Smooth muscle cell (in vitro differentiated cells): ENCODE results near the gene PPIL6. TPM values are rescaled to one million over a fixed set of nuclear protein-coding genes. Genes with fewer than 3 reads are reported as not detected.

Source experiments
- DNase-seq: peaks from one replicate; lab custom pipeline; 2025; ENCODE audit not compliant: unreplicated experiment; lab: John Stamatoyannopoulos, UW
- H2AFZ ChIP-seq: fragments of 200-600 bp; sonication (generic); 2 replicates; pipeline ENCODE4 v1.6.0; 2016; ENCODE audit warnings: antibody characterized with exemption, low read depth, mild to moderate bottlenecking
- H3F3A ChIP-seq: fragments of 200-600 bp; sonication (generic); 2 replicates; pipeline ENCODE4 v1.6.0; 2017; ENCODE audit warnings: antibody characterized with exemption, low read depth
- H3K27ac ChIP-seq: fragments of 200-600 bp; sonication (generic); 2 replicates; pipeline ENCODE4 v1.5.1; 2016; ENCODE audit warnings: low read depth, mild to moderate bottlenecking
- H3K27me3 ChIP-seq: fragments of 200-600 bp; sonication (generic); 2 replicates; pipeline ENCODE4 v1.6.1; 2016; ENCODE audit warnings: low read depth, mild to moderate bottlenecking
- H3K36me3 ChIP-seq: fragments of 200-600 bp; sonication (generic); 2 replicates; pipeline ENCODE4 v1.5.1; 2016; ENCODE audit warnings: low read depth
- H3K4me1 ChIP-seq: fragments of 200-600 bp; sonication (generic); 2 replicates; pipeline ENCODE4 v1.5.1; 2016; ENCODE audit warnings: low read depth
- H3K4me2 ChIP-seq: fragments of 200-600 bp; sonication (generic); 2 replicates; pipeline ENCODE4 v1.6.0; 2016; ENCODE audit warnings: mild to moderate bottlenecking
- H3K4me3 ChIP-seq: fragments of 200-600 bp; sonication (generic); 2 replicates; pipeline ENCODE4 v1.5.1; 2016; ENCODE audit warnings: mild to moderate bottlenecking
- H3K79me2 ChIP-seq: fragments of 200-600 bp; sonication (generic); 2 replicates; pipeline ENCODE4 v1.6.0; 2016; ENCODE audit warnings: low read depth, mild to moderate bottlenecking
- H3K9ac ChIP-seq: fragments of 200-600 bp; sonication (generic); 2 replicates; pipeline ENCODE4 v1.6.0; 2016; ENCODE audit warnings: low read depth
- H3K9me3 ChIP-seq: fragments of 200-600 bp; sonication (generic); replicated peaks from 2 replicates; pipeline ENCODE4 v1.5.1; 2016; ENCODE audit warnings: low read depth
- H4K20me1 ChIP-seq: fragments of 200-600 bp; sonication (generic); 2 replicates; pipeline ENCODE4 v1.6.0; 2016; ENCODE audit warnings: low read depth
- WGBS: methylation state at CpG from one replicate; pipeline ENCODE4 v1.1.7; 2016; ENCODE audit warnings: low lambda C conversion rate; 5-methylcytosine and 5-hydroxymethylcytosine counted together
- polyA plus RNA-seq: library from polyadenylated mRNA; unstranded; fragments of >200 nt; fragmentation: Nextera tagmentation; extraction: Ambion mirVana; gene quantifications from 2 replicates; pipeline ENCODE4 v1.2.1, GENCODE V29; 2016
- total RNA-seq: library from RNA; depleted of rRNA; stranded (reverse); fragments of >200 nt; gene quantifications from 2 replicates; pipeline ENCODE4 v1.2.3, GENCODE V29; 2014
- TF ChIP-seq, protein P1 (sequence below): fragments of 200-600 bp; sonication (generic); IDR thresholded peaks from 2 replicates; pipeline ENCODE4 v1.5.1; 2017; ENCODE audit warnings: borderline replicate concordance, mild to moderate bottlenecking, antibody characterized with exemption; ENCODE audit not compliant: insufficient read depth, poor library complexity, severe bottlenecking

The PPIL6 gene
- total and polyA plus RNA-seq, 2 experiments from 2014 or later, result 1.3 to 1.7 TPM

- H3K9me3 ChIP-seq, result no peaks in the 10 kb centered on the region
- no peaks in the 10 kb centered on the region for H4K20me1 ChIP-seq
- H3K9ac ChIP-seq, result no peak overlapping the region
- H3K79me2 ChIP-seq, result no peaks in the 10 kb centered on the region
- 55% methylated on average over 7 of the region's 7 CpGs for WGBS
- peak overlapping the region; percentile 56 for H3K4me2 ChIP-seq
- H3K36me3 ChIP-seq, result no peaks in the 10 kb centered on the region
- H2AFZ ChIP-seq, result peak overlapping the region; percentile 33
- H3K4me3 ChIP-seq, result no peak overlapping the region
- DNase-seq, result no peak
- H3K27me3 ChIP-seq, result no peaks in the 10 kb centered on the region
- no peak overlapping the region for H3K27ac ChIP-seq
- H3F3A ChIP-seq, result no peaks in the 10 kb centered on the region
- H3K4me1 ChIP-seq, result no peaks in the 10 kb centered on the region
- TF ChIP-seq, protein P1, sequence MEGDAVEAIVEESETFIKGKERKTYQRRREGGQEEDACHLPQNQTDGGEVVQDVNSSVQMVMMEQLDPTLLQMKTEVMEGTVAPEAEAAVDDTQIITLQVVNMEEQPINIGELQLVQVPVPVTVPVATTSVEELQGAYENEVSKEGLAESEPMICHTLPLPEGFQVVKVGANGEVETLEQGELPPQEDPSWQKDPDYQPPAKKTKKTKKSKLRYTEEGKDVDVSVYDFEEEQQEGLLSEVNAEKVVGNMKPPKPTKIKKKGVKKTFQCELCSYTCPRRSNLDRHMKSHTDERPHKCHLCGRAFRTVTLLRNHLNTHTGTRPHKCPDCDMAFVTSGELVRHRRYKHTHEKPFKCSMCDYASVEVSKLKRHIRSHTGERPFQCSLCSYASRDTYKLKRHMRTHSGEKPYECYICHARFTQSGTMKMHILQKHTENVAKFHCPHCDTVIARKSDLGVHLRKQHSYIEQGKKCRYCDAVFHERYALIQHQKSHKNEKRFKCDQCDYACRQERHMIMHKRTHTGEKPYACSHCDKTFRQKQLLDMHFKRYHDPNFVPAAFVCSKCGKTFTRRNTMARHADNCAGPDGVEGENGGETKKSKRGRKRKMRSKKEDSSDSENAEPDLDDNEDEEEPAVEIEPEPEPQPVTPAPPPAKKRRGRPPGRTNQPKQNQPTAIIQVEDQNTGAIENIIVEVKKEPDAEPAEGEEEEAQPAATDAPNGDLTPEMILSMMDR, result no peak
Observed at GRCh38 chr6:109428889-109429477, 11.4 kb downstream of the PPIL6 start.

- no peak for DNase-seq
- Histone ChIP-seq H3F3A (no peaks in the 10 kb centered on the region), H3K27ac (no peak overlapping the region), H3K79me2 (no peaks in the 10 kb centered on the region), H4K20me1 (no peaks in the 10 kb centered on the region), H3K9me3 (no peaks in the 10 kb centered on the region), H3K9ac (no peak overlapping the region), H2AFZ (no peak overlapping the region), H3K4me3 (no peak overlapping the region), H3K4me2 (no peak overlapping the region), H3K36me3 (no peaks in the 10 kb centered on the region), H3K4me1 (no peaks in the 10 kb centered on the region), H3K27me3 (no peaks in the 10 kb centered on the region)
- 87% methylated on average over 2 of the region's 2 CpGs for WGBS
- TF ChIP-seq, protein P1, result no peak
Observed at GRCh38 chr6:109424946-109425345, 15.5 kb downstream of the PPIL6 start.

- no peak overlapping the region for H3K4me2 ChIP-seq
- WGBS, result 90% methylated on average over 1 of the region's 1 CpG
- no peak for DNase-seq
- no peaks in the 10 kb centered on the region for H3K4me1 ChIP-seq
- H3K9ac ChIP-seq, result no peak overlapping the region
- no peak overlapping the region for H2AFZ ChIP-seq
- H3K36me3 ChIP-seq, result no peaks in the 10 kb centered on the region
- no peaks in the 10 kb centered on the region for H3K27me3 ChIP-seq
- no peaks in the 10 kb centered on the region for H3K9me3 ChIP-seq
- no peaks in the 10 kb centered on the region for H3F3A ChIP-seq
- H4K20me1 ChIP-seq, result no peaks in the 10 kb centered on the region
- TF ChIP-seq, protein P1, result no peak
- H3K4me3 ChIP-seq, result no peak overlapping the region
- no peaks in the 10 kb centered on the region for H3K79me2 ChIP-seq
- H3K27ac ChIP-seq, result no peak overlapping the region
Observed at GRCh38 chr6:109421184-109421583, 19.2 kb downstream of the PPIL6 start.

DNA sequence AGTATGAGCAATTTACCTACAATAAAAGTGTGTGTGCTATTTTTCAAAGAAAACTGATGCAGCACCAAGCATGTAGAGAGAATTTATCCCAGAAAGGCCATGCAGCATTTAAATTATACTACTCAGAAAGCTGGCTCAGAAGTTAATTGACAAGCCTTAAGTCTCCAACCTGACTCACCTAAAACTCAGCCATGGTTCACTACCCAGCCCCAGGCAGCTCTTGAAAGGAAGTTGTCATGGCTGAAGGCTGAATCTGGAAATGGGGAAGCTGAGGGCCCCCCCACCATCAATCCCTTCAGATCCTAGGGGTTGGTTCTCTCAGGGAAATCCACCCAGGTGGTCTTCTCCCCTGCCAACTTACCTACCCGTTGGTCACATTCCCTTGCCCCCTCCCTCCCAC is 19.7 kb downstream of the PPIL6 start:
- DNase-seq, result no peak
- TF ChIP-seq, protein P1, result no peak
- Histone ChIP-seq H3K9me3 (no peaks in the 10 kb centered on the region), H3F3A (no peaks in the 10 kb centered on the region), H2AFZ (no peak overlapping the region), H3K27me3 (no peaks in the 10 kb centered on the region), H4K20me1 (no peaks in the 10 kb centered on the region), H3K9ac (no peak overlapping the region), H3K27ac (no peak overlapping the region), H3K4me3 (no peak overlapping the region), H3K4me2 (no peak overlapping the region), H3K4me1 (no peaks in the 10 kb centered on the region), H3K79me2 (no peaks in the 10 kb centered on the region), H3K36me3 (no peaks in the 10 kb centered on the region)
- WGBS, result 86% methylated on average over 1 of the region's 1 CpG
